Stimulated activated CD4-positive, alpha-beta T cell treated with anti-CD3 and anti-CD28 coated beads, Interleukin-2, amount 100 ng/mL, for 24 hours (primary cell): ENCODE data around the gene SNCA.

ENCODE experiments used
- DNase-seq, 2 donors: peaks; one replicate each; pipeline ENCODE4 v3.0.0-alpha.2; 2020

SNCA gene

GRCh38 chr4:89813197-89813596 is 23.8 kb downstream of the SNCA start:
- DNase-seq = no peak

GRCh38 chr4:89807441-89808140 is 29.4 kb downstream of the SNCA start:
- no peak for DNase-seq

- no peak for DNase-seq
These were observed 31.7 kb downstream of the SNCA start for GRCh38 chr4:89805297-89805696.

GRCh38 chr4:89803915-89804314 is 33.0 kb downstream of the SNCA start:
- no peak for DNase-seq

GRCh38 chr4:89803036-89803435 is 33.9 kb downstream of the SNCA start:
- no peak for DNase-seq

- no peak for DNase-seq
These were observed 36.3 kb downstream of the SNCA start for GRCh38 chr4:89800527-89801103.

GRCh38 chr4:89800012-89800516 is 36.9 kb downstream of the SNCA start:
- DNase-seq = no peak

- DNase-seq = no peak
These were observed 37.9 kb downstream of the SNCA start for GRCh38 chr4:89799071-89799470.

GRCh38 chr4:89797117-89797516 is 39.8 kb downstream of the SNCA start:
- DNase-seq = no peak

- no peak for DNase-seq
These were observed 48.5 kb downstream of the SNCA start for GRCh38 chr4:89788206-89789072.

- no peak for DNase-seq
These were observed 52.2 kb downstream of the SNCA start for GRCh38 chr4:89784686-89785231.

- DNase-seq = no peak
These were observed 55.6 kb downstream of the SNCA start for GRCh38 chr4:89781321-89781720.

GRCh38 chr4:89773805-89774204 is 63.2 kb downstream of the SNCA start:
- no peak for DNase-seq

- no peak for DNase-seq
These were observed 67.1 kb downstream of the SNCA start for GRCh38 chr4:89769856-89770255.

- DNase-seq = no peak
These were observed 69.0 kb downstream of the SNCA start for GRCh38 chr4:89767924-89768323.

- no peak for DNase-seq
These were observed 71.0 kb downstream of the SNCA start for GRCh38 chr4:89765966-89766365.

- DNase-seq = no peak
These were observed 71.4 kb downstream of the SNCA start for GRCh38 chr4:89765528-89765927.

- DNase-seq = no peak
These were observed 74.7 kb downstream of the SNCA start for GRCh38 chr4:89762311-89762710.

GRCh38 chr4:89759426-89759825 is 77.5 kb downstream of the SNCA start:
- DNase-seq = no peak

- no peak for DNase-seq
These were observed 79.7 kb downstream of the SNCA start for GRCh38 chr4:89757154-89757719.

GRCh38 chr4:89755220-89755619 is 81.7 kb downstream of the SNCA start:
- DNase-seq = no peak

- no peak for DNase-seq
These were observed 82.4 kb downstream of the SNCA start for GRCh38 chr4:89754531-89754930.

GRCh38 chr4:89753601-89754066 is 83.3 kb downstream of the SNCA start:
- no peak for DNase-seq
